Measurements from ENCODE around the gene GGACT.
"Not testable (repeated sequence)": the region's sequence is repeated elsewhere in the genome, so short reads cannot be mapped to it uniquely, and the experiment has no call there.

The GGACT gene

GRCh38 chr13:100528353-100528752 lies 60.2 kb downstream of the GGACT start:
- no peak for DNase-seq

GRCh38 chr13:100527644-100528043 lies 60.9 kb downstream of the GGACT start:
- no peak for DNase-seq

GRCh38 chr13:100526318-100527000 lies 62.1 kb downstream of the GGACT start:
- DNase-seq = no peak

- DNase-seq = no peak
Observed at GRCh38 chr13:100525453-100526317, 62.9 kb downstream of the GGACT start.

GRCh38 chr13:100524688-100525087 lies 63.9 kb downstream of the GGACT start:
- not testable (repeated sequence) for DNase-seq

GRCh38 chr13:100523981-100524386 lies 64.6 kb downstream of the GGACT start:
- no peak for DNase-seq

GRCh38 chr13:100523411-100523810 lies 65.2 kb downstream of the GGACT start:
- no peak for DNase-seq

GRCh38 chr13:100522618-100523309 lies 65.8 kb downstream of the GGACT start:
- DNase-seq = no peak

- DNase-seq = no peak
Observed at GRCh38 chr13:100521851-100522617, 66.6 kb downstream of the GGACT start.

GRCh38 chr13:100520936-100521850 lies 67.4 kb downstream of the GGACT start:
- no peak for DNase-seq

- no peak for DNase-seq
Observed at GRCh38 chr13:100519626-100520025, 69.0 kb downstream of the GGACT start.

GRCh38 chr13:100518394-100519062 lies 70.1 kb downstream of the GGACT start:
- no peak for DNase-seq

- no peak for DNase-seq
Observed at GRCh38 chr13:100517728-100518127, 70.9 kb downstream of the GGACT start.

GRCh38 chr13:100517135-100517534 lies 71.5 kb downstream of the GGACT start:
- DNase-seq = no peak

- DNase-seq = no peak
Observed at GRCh38 chr13:100515410-100515800, 73.2 kb downstream of the GGACT start.

- DNase-seq = peak; percentile 67
Observed at GRCh38 chr13:100514788-100515409, 73.7 kb downstream of the GGACT start.

GRCh38 chr13:100513987-100514670 lies 74.5 kb downstream of the GGACT start:
- DNase-seq = no peak

- no peak for DNase-seq
Observed at GRCh38 chr13:100513171-100513570, 75.4 kb downstream of the GGACT start.

- peak; percentile 50 for DNase-seq
Observed at GRCh38 chr13:100512422-100512821, 76.2 kb downstream of the GGACT start.

GRCh38 chr13:100511466-100511865 lies 77.1 kb downstream of the GGACT start:
- DNase-seq = no peak
